Dermis microvascular lymphatic vessel endothelial cell (primary cell): ENCODE data around the gene HAL. TPM values are rescaled to one million over a fixed set of nuclear protein-coding genes. Genes with fewer than 3 reads are reported as not detected.
"Not testable (repeated sequence)": the region's sequence is repeated elsewhere in the genome, so short reads cannot be mapped to it uniquely, and the experiment has no call there.

ENCODE experiments used
- DNase-seq, 2 donors: peaks; one replicate each; pipeline versions ENCODE4 v3.0.0 to v3.0.0-alpha.2; 2010; ENCODE audit warnings: low read depth in 2 of 2
- total RNA-seq: library from RNA; depleted of rRNA; stranded (reverse); fragments of >200 nt; gene quantifications from 2 replicates; pipeline ENCODE4 v1.2.1, GENCODE V29; 2014

The HAL gene
- total RNA-seq, 1 donor from 2014 or later = 0.13 TPM

DNA sequence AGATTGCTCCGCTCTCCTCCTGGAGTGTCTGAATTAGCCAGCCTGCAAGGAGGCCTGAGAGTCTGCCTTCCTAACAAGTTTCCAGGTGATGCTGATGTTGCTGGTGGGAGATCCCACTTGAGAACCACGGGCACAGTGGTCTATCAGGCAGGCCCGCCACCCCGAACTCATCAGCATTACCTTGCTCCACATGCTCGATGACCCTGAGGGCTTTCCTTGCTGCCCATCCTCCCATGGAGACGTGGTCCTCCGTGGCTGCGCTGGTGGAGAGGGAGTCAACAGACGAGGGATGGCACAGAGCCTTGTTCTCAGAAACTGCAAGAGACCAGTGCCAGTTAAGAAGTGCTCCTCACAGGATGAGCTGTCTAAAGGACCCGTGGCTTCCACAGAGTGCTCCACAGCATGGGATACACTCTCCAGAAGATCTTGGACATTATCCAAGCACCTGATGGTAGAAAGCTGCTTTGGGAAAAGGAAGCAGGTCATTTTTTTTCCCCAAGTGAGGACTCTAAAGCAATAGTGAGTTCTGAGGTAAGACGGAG, 18.3 kb downstream of the HAL start:
- no peak for DNase-seq

DNA sequence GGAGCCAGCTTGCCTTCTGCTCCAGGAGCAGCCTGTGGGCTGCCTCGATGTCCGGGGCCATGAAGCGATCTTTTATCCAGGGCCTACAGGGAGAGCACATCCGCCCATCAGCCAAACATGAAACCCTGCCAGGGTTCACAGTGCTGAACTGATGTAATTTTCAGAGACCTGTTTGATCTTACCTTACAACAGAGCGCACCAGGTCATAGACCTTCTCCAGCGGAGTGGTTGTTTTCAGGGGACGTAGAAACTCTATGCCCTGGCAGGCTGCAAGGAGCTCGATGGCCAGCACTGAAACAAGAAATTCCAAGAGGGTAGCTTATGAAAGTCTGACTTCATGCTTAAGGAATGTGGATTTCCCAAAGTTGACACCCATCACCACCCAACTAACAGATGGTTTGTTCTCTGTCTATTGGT, 19.7 kb downstream of the HAL start:
- DNase-seq = no peak

DNA sequence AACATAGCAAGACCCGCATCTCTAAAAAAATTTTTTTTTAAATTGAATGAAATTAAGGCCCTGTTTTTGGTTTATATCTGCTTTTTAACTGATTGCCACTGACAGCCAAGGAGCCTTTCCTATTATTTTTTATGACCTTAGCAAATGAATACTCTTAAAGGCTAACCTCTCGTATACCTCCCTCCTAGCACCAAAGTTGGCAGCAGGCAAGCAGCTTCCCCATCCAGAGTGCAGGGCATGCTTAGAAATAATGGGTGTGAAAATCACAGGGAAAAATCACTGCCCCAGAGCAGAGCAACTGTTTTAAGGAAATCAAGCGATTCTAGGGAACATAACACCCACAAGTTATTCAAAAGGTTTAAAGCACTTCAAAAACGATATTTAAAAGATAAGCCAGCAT, 20.7 kb downstream of the HAL start:
- no peak for DNase-seq

DNA sequence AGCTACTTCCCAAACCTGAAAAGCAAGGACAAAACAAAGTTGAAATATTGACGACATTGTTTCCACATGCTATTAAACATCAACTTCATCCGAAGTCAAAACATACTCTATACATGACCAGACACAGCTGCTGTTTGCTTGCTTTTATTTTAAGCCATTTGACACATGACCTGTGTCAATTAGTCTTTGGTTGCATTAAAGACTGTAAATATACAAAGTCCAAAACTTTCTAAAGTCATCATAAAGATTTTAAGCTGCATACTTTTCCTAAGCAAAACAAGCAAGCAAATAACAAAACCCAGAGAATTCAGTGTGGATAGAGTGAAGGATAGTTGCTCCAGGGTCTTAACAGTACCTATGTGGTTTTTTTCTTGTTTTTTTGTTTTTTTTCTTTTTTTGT, 21.8 kb downstream of the HAL start:
- no peak for DNase-seq

DNA sequence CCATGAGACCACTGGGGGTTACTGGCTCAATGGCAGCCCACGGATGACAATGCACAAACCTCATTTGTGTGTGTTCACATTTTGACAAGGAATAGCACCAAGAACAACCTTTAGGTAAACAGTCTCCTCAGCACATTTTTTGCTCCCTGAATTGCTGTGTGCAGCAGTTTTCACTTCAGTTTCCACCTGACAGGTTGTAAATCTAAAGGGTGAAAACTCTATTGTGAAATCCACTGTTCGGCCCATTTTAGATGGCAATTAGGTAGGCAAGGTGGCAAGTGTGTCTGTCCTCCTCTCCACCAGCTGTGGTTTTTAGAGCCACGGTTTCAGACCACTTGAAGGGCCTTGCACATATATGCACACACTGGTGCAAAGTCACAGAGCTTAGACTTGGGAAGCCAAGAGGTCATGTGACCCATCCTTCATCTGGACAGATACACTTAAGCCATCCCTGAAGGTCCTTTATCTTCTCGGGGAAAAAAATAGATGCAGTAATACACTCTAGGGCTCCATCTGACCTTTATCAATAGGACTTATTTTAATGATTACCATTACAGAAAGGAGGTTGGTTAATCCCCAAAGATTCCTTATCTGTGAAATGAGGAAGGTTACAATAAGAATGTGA, 23.2 kb downstream of the HAL start:
- no peak for DNase-seq

DNA sequence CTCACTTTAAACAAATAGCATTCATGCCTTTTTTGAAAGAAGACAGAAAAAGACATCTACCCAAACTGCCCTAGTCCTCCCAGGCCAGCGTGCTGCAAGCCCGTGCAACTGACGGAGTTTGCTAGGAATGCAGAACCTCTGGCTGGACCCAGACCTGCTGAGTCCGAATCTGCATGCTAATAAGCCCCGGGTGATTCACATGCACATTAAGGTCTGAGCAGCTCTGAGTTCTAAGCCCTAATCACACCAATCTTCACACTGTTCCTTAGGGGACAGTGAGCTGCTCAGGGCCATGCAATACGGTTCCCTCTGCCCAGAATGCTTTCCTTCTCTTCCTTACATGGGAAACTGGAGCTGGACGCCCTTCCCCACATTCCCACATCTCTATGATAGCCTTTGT, 25.2 kb downstream of the HAL start:
- DNase-seq = no peak

DNA sequence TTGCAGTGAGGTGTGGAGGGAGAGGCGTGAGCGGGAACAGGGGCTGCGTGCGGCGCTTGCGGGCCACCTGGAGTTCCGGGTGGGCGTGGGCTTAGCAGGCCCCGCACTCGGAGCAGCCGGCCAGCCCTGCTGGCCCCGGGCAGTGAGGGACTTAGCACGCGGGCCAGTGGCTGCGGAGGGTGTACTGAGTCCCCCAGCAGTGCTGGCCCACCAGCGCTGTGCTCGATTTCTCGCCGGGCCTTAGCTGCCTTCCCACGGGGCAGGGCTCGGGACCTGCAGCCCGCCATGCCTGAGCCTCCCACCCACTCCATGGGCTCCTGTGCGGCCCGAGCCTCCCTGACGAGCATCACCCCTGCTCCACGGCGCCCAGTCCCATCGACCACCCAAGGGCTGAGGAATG, 27.0 kb downstream of the HAL start:
- DNase-seq = not testable (repeated sequence)

DNA sequence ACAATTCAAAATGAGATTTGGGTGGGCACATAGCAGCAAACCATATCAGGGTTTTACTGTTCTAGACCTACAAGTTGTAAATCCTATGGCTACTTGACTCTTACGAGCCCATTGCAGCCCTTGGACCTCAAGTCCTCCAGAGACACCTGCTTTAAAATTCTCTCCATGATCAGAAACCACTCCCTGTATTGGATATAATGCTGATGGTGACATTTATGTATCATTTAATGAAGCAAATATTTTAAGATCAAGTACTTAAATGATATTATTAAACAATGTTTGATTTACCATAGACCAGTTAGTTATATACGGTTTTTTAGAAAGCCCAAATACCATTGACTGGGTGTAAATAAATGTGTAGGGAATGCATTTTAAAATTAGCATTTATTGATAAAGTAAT, 28.8 kb downstream of the HAL start:
- DNase-seq = no peak

DNA sequence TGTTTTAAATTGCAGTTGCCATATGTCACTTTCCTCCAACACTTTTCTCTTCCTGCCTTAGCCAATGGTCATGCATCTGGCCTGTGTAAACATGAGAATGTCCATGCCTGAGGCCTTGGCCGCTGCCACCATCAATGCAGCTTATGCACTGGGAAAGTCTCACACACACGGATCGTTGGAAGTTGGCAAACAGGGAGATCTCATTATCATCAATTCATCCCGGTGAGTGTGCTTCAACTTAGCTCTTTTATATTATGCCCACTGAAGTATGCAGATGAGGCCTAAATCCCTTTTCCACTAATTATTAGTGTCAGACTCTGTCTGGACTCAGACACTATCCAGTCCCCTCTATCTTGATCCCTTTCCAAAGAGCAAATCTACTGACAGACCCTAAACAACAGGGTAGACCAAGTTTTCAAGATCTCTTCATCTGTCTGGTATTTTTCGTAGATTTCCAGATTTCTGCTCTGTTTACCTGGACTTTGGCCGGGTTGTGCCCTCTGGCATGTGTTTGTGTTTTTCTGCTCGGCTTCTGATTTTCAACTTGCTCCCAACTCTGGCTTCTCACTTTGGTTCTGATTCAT, 29.8 kb downstream of the HAL start:
- DNase-seq = no peak

DNA sequence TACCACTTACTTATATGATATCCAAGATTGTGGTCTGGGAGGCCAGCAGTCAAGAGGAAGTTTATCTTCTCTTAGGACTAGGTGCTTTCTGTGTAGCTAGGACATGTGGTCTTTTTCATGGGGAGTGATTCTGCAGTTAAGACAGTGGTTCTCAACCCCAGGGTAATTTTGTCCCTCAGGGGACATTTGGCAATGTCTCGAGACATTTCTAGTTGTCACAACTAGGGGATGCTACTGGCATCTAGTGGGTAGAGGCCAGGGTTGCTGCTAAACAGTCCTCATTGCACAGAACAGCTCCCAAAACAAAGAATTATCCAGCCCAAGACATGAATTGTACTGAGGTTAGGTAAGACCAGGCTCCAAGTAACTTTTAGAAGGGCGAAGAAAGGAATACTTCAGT, 33.0 kb downstream of the HAL start:
- DNase-seq = peak in 1 of 2 donors; percentile 8

DNA sequence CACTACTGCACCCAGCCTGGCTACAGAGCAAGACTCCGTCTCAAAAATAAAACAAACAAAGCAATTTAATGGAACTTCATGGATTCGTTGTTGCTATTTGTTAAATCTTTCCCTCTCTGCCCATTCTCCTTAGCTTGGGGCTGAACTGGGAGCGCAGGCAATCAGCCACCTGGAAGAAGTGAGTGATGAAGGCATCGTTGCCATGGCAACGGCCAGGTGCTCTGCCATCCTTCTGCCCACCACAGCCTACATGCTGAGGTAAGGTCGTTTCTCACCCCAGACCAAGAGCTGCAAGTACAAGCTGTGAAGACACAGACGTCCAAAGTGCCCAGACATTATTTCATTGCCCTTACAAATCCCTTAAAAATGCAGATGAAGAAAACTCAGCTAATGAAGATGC, 33.9 kb downstream of the HAL start:
- DNase-seq = no peak

DNA sequence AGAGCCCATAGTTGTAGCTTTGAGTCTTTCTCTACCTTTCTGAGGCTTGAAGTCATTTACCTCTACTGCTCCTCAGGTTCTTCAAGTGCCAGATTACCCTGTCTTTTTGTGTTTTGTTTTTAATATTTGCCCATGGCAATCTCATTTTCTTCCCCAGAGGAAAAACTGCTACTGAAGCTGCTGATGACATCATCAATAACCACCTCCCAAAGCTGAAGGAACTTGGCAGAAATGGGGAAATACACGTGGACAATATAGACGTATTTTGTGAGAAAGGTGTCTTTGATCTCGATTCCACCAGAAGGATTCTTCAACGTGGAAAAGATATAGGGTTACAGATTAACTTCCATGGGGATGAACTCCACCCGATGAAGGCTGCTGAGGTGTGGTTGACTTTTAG, 35.9 kb downstream of the HAL start:
- no peak for DNase-seq

DNA sequence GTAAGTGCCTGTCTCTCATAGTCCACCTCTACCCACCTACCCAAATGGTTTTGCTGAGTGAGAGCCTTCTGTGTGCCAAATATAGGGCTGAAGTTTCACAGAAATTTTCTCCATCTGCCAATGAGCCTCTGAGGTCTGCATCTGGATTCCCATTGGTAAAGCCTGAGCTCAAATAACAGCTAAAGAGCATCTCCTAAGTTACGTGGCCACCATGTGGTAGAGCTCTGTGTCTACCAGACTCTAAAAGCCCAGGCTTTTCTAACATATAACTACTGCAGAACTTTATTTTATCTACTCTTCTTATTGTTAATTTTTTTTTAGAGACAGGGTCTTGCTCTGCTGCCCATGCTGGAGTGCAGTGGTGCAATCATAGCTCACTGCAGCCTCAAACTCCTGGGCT, 37.0 kb downstream of the HAL start:
- peak in 1 of 2 donors; percentile 29 for DNase-seq

DNA sequence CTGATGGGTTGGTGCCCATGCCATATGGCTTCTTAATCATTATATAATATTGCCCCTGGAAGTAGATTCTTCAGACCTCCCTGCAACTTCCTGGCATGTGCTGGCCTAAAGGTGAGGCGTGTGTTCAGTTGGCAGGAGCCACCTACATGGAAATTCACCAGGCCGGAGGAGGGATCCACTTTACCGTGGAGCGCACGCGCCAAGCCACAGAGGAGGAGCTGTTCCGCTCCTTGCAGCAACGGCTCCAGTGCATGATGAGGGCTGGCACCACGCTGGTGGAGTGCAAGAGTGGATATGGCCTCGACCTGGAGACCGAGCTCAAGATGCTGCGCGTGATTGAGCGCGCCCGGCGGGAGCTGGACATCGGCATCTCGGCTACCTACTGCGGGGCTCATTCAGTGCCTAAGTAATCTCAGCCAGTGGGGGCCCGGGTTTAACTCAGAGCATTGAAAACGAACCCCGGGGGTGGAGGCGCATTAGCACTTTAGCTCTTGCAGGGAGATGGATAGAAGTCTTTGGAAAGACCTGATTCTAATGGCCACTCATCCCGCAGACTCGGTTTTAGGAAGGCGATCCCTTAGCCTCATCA, 39.5 kb downstream of the HAL start:
- DNase-seq = no peak

DNA sequence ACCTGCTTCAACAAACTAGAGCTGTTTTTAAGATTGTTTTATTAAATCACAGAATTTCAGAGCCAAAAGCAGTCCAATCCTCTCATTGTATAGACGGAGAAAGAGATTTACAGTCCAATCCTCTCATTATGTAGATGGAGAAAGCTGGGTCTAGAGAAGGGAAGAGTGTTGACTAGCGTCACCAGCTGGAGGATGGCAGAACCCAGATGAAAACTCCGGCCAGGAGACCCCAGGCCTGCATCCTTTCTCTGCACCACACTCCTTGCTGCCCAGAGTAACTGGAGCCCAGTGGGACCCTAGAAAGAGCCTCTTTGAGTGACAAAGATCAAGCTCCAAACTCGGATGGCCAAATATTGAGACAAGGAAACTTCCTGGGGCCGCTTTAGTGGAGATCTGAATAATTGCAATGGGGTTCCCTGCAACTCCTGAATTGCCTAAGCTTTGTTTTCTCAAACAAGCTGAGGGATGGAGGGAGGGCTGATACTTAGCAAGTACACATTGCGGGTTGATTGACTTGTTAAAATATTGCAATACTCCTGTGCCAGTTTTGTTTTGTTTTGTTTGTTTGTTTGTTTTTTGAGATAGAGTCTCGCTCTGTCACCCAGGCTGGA, 40.5 kb downstream of the HAL start:
- DNase-seq = no peak

DNA sequence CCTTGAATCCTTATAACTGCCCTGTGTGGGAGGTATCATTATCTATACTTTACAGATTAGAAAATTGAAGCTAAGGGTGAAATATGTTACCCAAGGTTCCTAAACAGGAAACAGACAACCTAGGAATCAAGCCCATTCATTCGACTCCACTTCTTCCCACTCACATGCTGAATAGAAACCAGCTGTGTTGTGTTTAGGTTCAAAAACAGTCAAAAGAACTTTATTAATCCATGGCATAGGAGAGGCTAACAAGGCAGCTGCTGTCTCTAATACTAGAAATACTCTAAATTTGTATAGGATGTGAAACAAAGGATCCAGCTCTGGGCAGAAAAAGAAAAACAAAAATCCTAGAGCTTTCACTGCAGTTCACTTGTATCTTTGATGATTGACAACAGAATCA, 43.1 kb downstream of the HAL start:
- DNase-seq = no peak

DNA sequence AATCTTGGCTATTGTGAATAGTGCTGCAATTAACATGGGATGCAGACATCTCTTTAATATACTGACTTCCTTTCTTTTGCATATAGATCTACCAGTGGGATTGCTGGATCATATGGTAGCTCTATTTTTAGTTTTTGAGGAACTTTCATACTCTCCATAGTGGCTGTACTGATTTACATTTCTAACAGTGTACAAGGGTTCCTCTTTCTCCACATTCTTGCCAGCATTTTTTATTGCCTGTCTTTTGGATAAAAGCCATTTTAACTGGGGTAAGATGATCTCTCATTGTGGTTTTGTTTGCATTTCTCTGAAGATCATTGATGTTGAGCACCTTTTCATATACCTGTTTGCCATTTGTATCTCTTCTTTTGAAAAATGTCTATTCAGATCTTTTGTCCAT, 44.6 kb downstream of the HAL start:
- DNase-seq = no peak

DNA sequence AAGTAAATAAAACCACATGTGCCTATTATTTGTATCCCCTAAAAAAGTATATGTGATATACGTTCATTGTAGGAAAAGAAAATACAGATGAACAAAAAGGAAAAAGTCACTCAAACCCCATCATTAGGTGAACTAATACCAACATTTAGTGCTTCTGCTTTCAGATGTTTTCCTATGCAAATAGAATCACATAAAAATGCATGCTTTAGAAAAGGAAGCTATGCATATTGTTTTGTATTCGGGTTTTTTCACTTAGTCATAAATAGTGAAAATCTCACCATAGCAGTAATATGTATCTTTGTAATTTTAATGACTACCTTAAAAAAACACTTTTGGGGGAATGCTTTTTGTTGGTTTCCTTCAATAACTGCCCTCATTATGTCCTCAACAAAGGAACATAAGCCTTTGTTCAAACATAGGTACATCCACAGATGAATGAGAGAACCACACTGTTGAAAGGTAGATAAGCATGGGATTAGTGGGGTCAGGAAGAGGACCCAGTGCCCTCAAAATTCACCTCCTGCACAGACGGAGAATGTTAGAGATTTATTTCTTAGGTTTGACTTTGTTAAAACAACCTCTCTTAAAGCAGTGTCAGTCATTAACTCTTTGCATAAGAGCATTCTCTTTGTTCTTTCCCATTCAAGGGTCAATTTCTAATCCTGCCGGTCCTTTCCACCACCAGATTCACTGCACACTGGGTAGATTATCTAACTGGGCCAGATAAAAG, 46.5 kb downstream of the HAL start:
- DNase-seq = no peak

DNA sequence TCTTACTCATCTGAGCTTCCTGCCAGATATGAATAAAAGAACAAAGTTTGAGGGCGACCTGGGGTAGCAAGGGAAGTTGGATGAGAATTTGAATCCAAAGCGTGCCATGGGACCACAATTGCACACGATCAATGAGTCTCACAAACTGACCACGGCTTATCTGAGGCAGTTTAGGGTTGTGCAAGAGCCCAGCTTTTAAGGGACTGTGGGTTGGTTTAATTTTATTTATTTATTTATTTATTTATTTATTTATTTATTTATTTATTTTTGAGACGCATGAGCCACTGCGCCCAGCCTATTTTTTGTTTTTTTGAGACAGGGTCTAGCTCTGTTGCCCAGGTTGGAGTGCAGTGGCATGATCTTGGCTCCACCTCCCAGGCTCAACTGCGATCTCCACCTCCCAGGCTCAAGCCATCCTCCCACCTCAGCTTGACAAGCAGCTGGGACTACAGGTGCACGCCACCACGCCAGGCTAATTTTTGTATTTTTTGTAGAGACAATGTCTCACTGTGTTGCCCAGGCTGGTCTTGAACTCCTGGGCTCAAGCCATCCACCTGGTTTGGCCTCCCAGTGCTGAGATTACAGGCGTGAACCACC, 51.9 kb downstream of the HAL start:
- DNase-seq = no peak

DNA sequence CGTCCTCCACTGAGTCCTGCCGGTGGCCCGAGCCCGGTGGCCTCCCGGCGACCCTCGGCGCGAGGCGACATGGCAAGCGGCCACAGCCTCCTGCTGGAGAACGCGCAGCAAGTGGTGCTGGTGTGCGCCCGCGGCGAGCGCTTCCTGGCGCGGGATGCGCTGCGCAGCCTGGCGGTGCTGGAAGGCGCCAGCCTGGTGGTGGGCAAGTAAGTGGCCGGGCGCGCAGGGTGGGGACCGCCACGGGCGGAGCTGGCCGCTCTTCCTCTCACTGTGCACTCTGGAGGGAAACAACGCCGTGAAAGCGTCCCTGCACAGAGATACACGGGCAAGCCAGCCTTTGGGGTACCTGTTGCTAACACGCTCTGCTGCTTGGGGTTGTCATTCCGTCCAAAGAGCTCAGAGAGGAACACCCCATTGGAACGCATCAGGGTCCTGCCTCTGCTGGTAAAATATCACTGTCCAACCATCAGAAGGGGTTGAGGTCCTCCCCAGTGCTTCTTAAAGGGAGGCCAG, 52.8 kb downstream of the HAL start, which contains the start of gene AMDHD1:
AMDHD1 (plus strand) TSS at position 2 of the 513 bp plus-strand sequence; CDS start at position 70, 68 bp downstream.
- DNase-seq = peak; percentile 26 to 59
